ENCODE results near the gene PAFAH2. TPM values are rescaled to one million over a fixed set of nuclear protein-coding genes. Genes with fewer than 3 reads are reported as not detected.

Gene PAFAH2
- total RNA-seq, 1 donor from 2014 or later: 6.3 TPM

DNA sequence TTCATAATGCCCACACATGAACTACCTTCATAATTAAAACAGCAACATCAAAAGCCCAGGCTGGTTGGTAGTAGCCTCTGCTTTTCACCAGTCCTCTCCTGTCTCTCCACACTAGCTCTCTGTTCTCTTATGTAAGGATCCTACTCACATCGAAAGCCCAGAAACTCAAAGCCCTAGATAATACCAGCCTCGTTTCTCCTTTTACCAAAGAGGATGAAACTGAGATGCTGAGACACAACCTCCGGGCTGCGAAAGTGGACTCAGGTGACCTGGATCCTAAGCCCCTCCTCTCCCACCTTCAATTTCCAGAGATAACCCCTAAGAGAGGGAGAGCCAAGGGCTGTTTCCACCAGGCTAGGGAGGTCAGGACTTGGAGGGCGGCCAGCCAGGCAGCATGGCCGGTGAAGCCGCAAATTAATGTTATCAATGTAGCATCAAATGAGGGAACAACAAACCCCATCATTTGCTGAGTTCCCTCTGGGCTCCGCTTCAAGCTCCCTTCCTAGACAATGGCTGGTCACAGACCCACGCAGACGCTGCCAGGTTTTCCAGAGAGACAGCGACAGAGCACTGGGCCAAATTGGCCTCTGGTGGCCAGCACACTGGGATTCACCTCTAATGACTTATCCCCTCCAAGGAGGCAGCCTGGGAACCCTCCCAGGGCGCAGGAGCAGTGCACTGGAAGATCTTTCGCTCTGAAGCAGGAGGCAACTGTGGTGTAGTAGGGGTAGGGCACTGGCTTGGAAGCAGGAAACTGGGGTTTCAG lies 70.9 kb downstream of the PAFAH2 start:
- H3K4me1 Mint-ChIP-seq (ENCODE audit: low read depth, unreplicated experiment): peaks cover 51% of the 10 kb centered on the region
- peak overlapping the region; percentile 79 for H3K4me3 Mint-ChIP-seq (ENCODE audit: unreplicated experiment)

DNA sequence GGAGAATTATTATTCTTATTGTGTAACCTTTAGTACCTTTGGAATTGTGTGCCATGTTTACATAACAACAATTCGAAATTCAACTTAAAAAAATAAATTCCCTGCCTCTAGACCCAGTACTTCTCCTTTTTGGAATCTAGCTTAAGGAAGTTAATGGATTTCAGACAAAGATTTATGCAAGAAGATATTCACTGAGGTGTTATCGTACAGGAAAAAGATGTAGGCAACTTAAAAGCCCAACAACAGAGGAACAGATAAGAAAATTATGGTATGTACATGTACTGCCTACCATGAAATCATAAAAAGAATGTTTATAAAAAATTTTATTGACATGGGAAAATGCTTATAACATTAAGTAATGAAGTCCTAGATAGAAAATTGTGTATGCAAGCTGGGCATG lies 73.4 kb downstream of the PAFAH2 start:
- H3K27me3 Mint-ChIP-seq (ENCODE audit: unreplicated experiment): peaks cover 11% of the 10 kb centered on the region
- H3K4me3 Mint-ChIP-seq (ENCODE audit: unreplicated experiment): no peak overlapping the region
- peaks cover 5% of the 10 kb centered on the region for H3K9me3 Mint-ChIP-seq (ENCODE audit: unreplicated experiment)
- no peak overlapping the region for H3K27ac Mint-ChIP-seq (ENCODE audit: unreplicated experiment)
- no peak for DNase-seq
- H3K36me3 Mint-ChIP-seq (ENCODE audit: unreplicated experiment): no peaks in the 10 kb centered on the region
- TF ChIP-seq, protein P1, sequence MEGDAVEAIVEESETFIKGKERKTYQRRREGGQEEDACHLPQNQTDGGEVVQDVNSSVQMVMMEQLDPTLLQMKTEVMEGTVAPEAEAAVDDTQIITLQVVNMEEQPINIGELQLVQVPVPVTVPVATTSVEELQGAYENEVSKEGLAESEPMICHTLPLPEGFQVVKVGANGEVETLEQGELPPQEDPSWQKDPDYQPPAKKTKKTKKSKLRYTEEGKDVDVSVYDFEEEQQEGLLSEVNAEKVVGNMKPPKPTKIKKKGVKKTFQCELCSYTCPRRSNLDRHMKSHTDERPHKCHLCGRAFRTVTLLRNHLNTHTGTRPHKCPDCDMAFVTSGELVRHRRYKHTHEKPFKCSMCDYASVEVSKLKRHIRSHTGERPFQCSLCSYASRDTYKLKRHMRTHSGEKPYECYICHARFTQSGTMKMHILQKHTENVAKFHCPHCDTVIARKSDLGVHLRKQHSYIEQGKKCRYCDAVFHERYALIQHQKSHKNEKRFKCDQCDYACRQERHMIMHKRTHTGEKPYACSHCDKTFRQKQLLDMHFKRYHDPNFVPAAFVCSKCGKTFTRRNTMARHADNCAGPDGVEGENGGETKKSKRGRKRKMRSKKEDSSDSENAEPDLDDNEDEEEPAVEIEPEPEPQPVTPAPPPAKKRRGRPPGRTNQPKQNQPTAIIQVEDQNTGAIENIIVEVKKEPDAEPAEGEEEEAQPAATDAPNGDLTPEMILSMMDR (IDR thresholded peaks at IDR 0.05; ENCODE audit: partially characterized antibody, unreplicated experiment): no peak
- peaks cover 58% of the 10 kb centered on the region for H3K4me1 Mint-ChIP-seq (ENCODE audit: low read depth, unreplicated experiment)

More for the DNA sequence above, 70.9 kb downstream of the PAFAH2 start:
- peak overlapping the region; percentile 99 for H3K27ac Mint-ChIP-seq (ENCODE audit: unreplicated experiment)
- H3K36me3 Mint-ChIP-seq (ENCODE audit: unreplicated experiment): no peaks in the 10 kb centered on the region
- H3K9me3 Mint-ChIP-seq (ENCODE audit: unreplicated experiment): peaks cover 6% of the 10 kb centered on the region
- peaks cover 16% of the 10 kb centered on the region for H3K27me3 Mint-ChIP-seq (ENCODE audit: unreplicated experiment)
- TF ChIP-seq, protein P1 (IDR thresholded peaks at IDR 0.05; ENCODE audit: partially characterized antibody, unreplicated experiment): no peak
- peak; percentile 52 for DNase-seq

DNA sequence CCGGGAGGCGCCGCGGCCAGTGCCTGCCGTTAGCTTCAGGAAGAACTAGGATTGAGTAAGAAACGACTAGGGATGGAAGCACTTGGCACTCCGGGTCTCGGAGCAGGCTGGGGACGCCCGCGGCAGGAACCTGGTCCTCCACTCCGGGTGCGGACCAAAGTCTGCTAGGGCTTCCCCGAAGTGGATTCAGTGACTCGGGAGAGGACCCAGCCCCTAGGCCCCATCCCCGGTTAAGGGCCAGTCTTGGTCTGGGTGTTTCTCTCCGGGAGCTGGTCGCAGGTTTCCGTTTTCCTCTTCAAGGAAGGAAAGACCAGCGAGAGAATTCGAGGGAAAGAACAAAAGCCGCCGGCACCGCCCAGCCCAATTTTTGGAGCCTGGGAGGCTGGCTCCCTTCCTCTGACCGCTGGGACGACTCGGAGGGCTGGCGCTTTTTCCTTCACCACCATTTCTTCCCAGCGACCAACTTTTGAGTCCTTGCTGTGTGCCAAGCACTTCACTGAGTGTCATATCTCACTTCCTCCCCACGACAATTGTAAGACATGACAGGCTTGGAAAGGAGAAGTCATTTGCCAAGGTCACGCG lies 74.8 kb downstream of the PAFAH2 start:
- Mint-ChIP-seq H3K4me3 (ENCODE audit: unreplicated experiment) (peak overlapping the region; percentile 75), H3K36me3 (ENCODE audit: unreplicated experiment) (no peaks in the 10 kb centered on the region), H3K9me3 (ENCODE audit: unreplicated experiment) (peaks cover 2% of the 10 kb centered on the region), H3K27ac (ENCODE audit: unreplicated experiment) (peak overlapping the region; percentile 85), H3K4me1 (ENCODE audit: low read depth, unreplicated experiment) (peaks cover 49% of the 10 kb centered on the region), H3K27me3 (ENCODE audit: unreplicated experiment) (peaks cover 8% of the 10 kb centered on the region)
- peak; percentile 48 for DNase-seq
- TF ChIP-seq, protein P1 (IDR thresholded peaks at IDR 0.05; ENCODE audit: partially characterized antibody, unreplicated experiment): no peak

GRCh38 chr1:25922056-25922970 lies 75.5 kb downstream of the PAFAH2 start:
- TF ChIP-seq, protein P1 (IDR thresholded peaks at IDR 0.05; ENCODE audit: partially characterized antibody, unreplicated experiment): no peak
- no peaks in the 10 kb centered on the region for H3K9me3 Mint-ChIP-seq (ENCODE audit: unreplicated experiment)
- peak; percentile 59 for DNase-seq

More at GRCh38 chr1:25922056-25922970, 75.5 kb downstream of the PAFAH2 start:
- Mint-ChIP-seq H3K27ac (ENCODE audit: unreplicated experiment) (peak overlapping the region; percentile 85), H3K4me1 (ENCODE audit: low read depth, unreplicated experiment) (peaks cover 45% of the 10 kb centered on the region), H3K36me3 (ENCODE audit: unreplicated experiment) (no peaks in the 10 kb centered on the region), H3K4me3 (ENCODE audit: unreplicated experiment) (peak overlapping the region; percentile 76), H3K27me3 (ENCODE audit: unreplicated experiment) (peaks cover 7% of the 10 kb centered on the region)

Data from glutamatergic neuron (in vitro differentiated cells).